Measurements from ENCODE around the gene ZBTB40.

DNA sequence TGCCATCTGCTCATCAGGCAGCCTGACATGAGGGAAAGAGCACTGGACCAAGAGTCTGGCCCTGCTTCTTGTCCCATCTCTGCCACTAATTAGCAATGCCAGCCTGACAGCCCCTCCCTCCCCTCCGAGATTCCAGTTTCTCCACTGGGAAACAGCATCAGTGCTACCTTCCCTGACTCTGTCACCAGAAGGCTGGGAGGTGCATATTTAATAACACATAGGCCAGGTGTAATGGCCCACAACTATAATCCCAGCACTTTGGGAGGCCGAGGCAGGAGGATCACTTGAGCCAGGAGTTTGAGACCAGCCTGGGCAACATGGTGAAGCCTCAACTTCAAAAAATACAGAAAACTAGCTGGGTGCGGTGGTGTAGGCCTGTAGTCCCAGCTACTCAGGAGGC, 41.2 kb upstream of the ZBTB40 start:
- TF ChIP-seq POLR2A (IDR thresholded peaks at IDR 0.05) (no peak), CTCF (IDR thresholded peaks at IDR 0.05 in 4 of 5, conservative IDR thresholded peaks at IDR 0.05 in 1 of 5) (no peak)

All from gastrocnemius medialis (tissue), 4 donors.